Measurements from ENCODE around the gene FAM193B.
"Not testable (repeated sequence)": the region's sequence is repeated elsewhere in the genome, so short reads cannot be mapped to it uniquely, and the experiment has no call there.

Gene FAM193B

GRCh38 chr5:177497292-177498012 lies 56.9 kb downstream of the FAM193B start, which contains the start of gene PDLIM7:
TSS of gene PDLIM7 (minus strand) at chr5:177497604. CDS start at chr5:177496512, 1,092 bp downstream.
- peak; percentile 70 for DNase-seq

GRCh38 chr5:177496727-177497291 lies 57.6 kb downstream of the FAM193B start:
- peak; percentile 38 for DNase-seq

GRCh38 chr5:177496070-177496726 lies 58.2 kb downstream of the FAM193B start:
- no peak for DNase-seq

GRCh38 chr5:177495243-177496060 lies 58.9 kb downstream of the FAM193B start:
- no peak for DNase-seq

- DNase-seq: no peak
Observed at GRCh38 chr5:177494346-177495195, 59.8 kb downstream of the FAM193B start.

- no peak for DNase-seq
Observed at GRCh38 chr5:177493795-177494345, 60.5 kb downstream of the FAM193B start.

- DNase-seq: no peak
Observed at GRCh38 chr5:177492841-177493240, 61.5 kb downstream of the FAM193B start.

- DNase-seq: no peak
Observed at GRCh38 chr5:177491983-177492746, 62.2 kb downstream of the FAM193B start.

GRCh38 chr5:177491429-177491945 lies 62.9 kb downstream of the FAM193B start:
- no peak for DNase-seq

- no peak for DNase-seq
Observed at GRCh38 chr5:177490992-177491391, 63.4 kb downstream of the FAM193B start.

- no peak for DNase-seq
Observed at GRCh38 chr5:177490311-177490991, 63.9 kb downstream of the FAM193B start.

- DNase-seq: no peak
Observed at GRCh38 chr5:177489119-177489716, 65.1 kb downstream of the FAM193B start.

- DNase-seq: no peak
Observed at GRCh38 chr5:177487975-177488374, 66.4 kb downstream of the FAM193B start.

- no peak for DNase-seq
Observed at GRCh38 chr5:177487144-177487543, 67.2 kb downstream of the FAM193B start.

GRCh38 chr5:177486256-177486655 lies 68.1 kb downstream of the FAM193B start:
- no peak for DNase-seq

- DNase-seq: not testable (repeated sequence)
Observed at GRCh38 chr5:177485753-177486152, 68.6 kb downstream of the FAM193B start.

- DNase-seq: no peak
Observed at GRCh38 chr5:177484902-177485549, 69.3 kb downstream of the FAM193B start.

GRCh38 chr5:177483994-177484901 lies 70.1 kb downstream of the FAM193B start:
- no peak for DNase-seq
